IPS-11a (cell line): ENCODE data around the gene RASSF8.

Experiments used
- H3K4me3 ChIP-seq: one replicate; pipeline ENCODE4 v1.5.1; 2013; ENCODE audit warnings: low read depth, low read length, control low read depth

Gene RASSF8

GRCh38 chr12:25990495-25990894, 32.0 kb downstream of the RASSF8 start:
- no peak overlapping the region for H3K4me3 ChIP-seq

- no peak overlapping the region for H3K4me3 ChIP-seq
Observed at GRCh38 chr12:25992026-25992782, 33.7 kb downstream of the RASSF8 start.

GRCh38 chr12:25993901-25994651, 35.6 kb downstream of the RASSF8 start:
- no peak overlapping the region for H3K4me3 ChIP-seq

- no peak overlapping the region for H3K4me3 ChIP-seq
Observed at GRCh38 chr12:25994901-25995625, 36.6 kb downstream of the RASSF8 start.

- H3K4me3 ChIP-seq: no peak overlapping the region
Observed at GRCh38 chr12:25995906-25996305, 37.4 kb downstream of the RASSF8 start.

- H3K4me3 ChIP-seq: no peak overlapping the region
Observed at GRCh38 chr12:25996677-25997076, 38.2 kb downstream of the RASSF8 start.

GRCh38 chr12:25997201-25997963, 38.9 kb downstream of the RASSF8 start:
- no peak overlapping the region for H3K4me3 ChIP-seq

- H3K4me3 ChIP-seq: no peak overlapping the region
Observed at GRCh38 chr12:26000898-26001297, 42.4 kb downstream of the RASSF8 start.

GRCh38 chr12:26001530-26001929, 43.0 kb downstream of the RASSF8 start:
- H3K4me3 ChIP-seq: no peak overlapping the region

GRCh38 chr12:26003065-26003464, 44.6 kb downstream of the RASSF8 start:
- no peak overlapping the region for H3K4me3 ChIP-seq

GRCh38 chr12:26007566-26007965, 49.1 kb downstream of the RASSF8 start:
- H3K4me3 ChIP-seq: no peak overlapping the region

GRCh38 chr12:26009593-26009992, 51.1 kb downstream of the RASSF8 start:
- H3K4me3 ChIP-seq: no peak overlapping the region

- H3K4me3 ChIP-seq: no peak overlapping the region
Observed at GRCh38 chr12:26010293-26010821, 51.9 kb downstream of the RASSF8 start.

- H3K4me3 ChIP-seq: no peak overlapping the region
Observed at GRCh38 chr12:26011099-26011498, 52.6 kb downstream of the RASSF8 start.

GRCh38 chr12:26014085-26014484, 55.6 kb downstream of the RASSF8 start:
- H3K4me3 ChIP-seq: no peak overlapping the region

- H3K4me3 ChIP-seq: no peak overlapping the region
Observed at GRCh38 chr12:26016516-26016915, 58.0 kb downstream of the RASSF8 start.

GRCh38 chr12:26017484-26018211, 59.2 kb downstream of the RASSF8 start:
- H3K4me3 ChIP-seq: no peak overlapping the region

- H3K4me3 ChIP-seq: no peak overlapping the region
Observed at GRCh38 chr12:26018926-26019325, 60.4 kb downstream of the RASSF8 start.

- no peak overlapping the region for H3K4me3 ChIP-seq
Observed at GRCh38 chr12:26021534-26021933, 63.1 kb downstream of the RASSF8 start.

GRCh38 chr12:26022043-26022442, 63.6 kb downstream of the RASSF8 start:
- no peak overlapping the region for H3K4me3 ChIP-seq
